Measurements from ENCODE around the gene NDUFA6.
"Not testable (repeated sequence)": the region's sequence is repeated elsewhere in the genome, so short reads cannot be mapped to it uniquely, and the experiment has no call there.

NDUFA6 gene

GRCh38 chr22:42072606-42073330 is 17.8 kb downstream of the NDUFA6 start:
- in situ Hi-C loops (cut with MboI; ENCODE audit: low sequenced_read_pairs) = no loop called here

GRCh38 chr22:42071508-42071907 is 19.1 kb downstream of the NDUFA6 start:
- in situ Hi-C loops (cut with MboI; ENCODE audit: low sequenced_read_pairs) = not testable (repeated sequence)

GRCh38 chr22:42070517-42071422 is 19.8 kb downstream of the NDUFA6 start, which contains the start of gene NAGA:
NAGA (minus strand) TSS chr22:42070812; CDS start chr22:42070297, 515 bp downstream.
- in situ Hi-C loops (cut with MboI; ENCODE audit: low sequenced_read_pairs) = no loop called here

- in situ Hi-C loops (cut with MboI; ENCODE audit: low sequenced_read_pairs) = no loop called here
Observed at GRCh38 chr22:42069801-42070516, 20.6 kb downstream of the NDUFA6 start.

- in situ Hi-C loops (cut with MboI; ENCODE audit: low sequenced_read_pairs) = no loop called here
Observed at GRCh38 chr22:42068291-42068690, 22.3 kb downstream of the NDUFA6 start.

GRCh38 chr22:42067671-42068251 is 22.8 kb downstream of the NDUFA6 start:
- in situ Hi-C loops (cut with MboI; ENCODE audit: low sequenced_read_pairs) = no loop called here

GRCh38 chr22:42066937-42067336 is 23.6 kb downstream of the NDUFA6 start:
- in situ Hi-C loops (cut with MboI; ENCODE audit: low sequenced_read_pairs) = no loop called here

- in situ Hi-C loops (cut with MboI; ENCODE audit: low sequenced_read_pairs) = no loop called here
Observed at GRCh38 chr22:42066126-42066761, 24.3 kb downstream of the NDUFA6 start.

GRCh38 chr22:42065438-42066125 is 25.0 kb downstream of the NDUFA6 start:
- in situ Hi-C loops (cut with MboI; ENCODE audit: low sequenced_read_pairs) = no loop called here

GRCh38 chr22:42064629-42065028 is 25.9 kb downstream of the NDUFA6 start:
- in situ Hi-C loops (cut with MboI; ENCODE audit: low sequenced_read_pairs) = no loop called here

GRCh38 chr22:42062506-42063170 is 27.9 kb downstream of the NDUFA6 start:
- in situ Hi-C loops (cut with MboI; ENCODE audit: low sequenced_read_pairs) = no loop called here

- in situ Hi-C loops (cut with MboI; ENCODE audit: low sequenced_read_pairs) = no loop called here
Observed at GRCh38 chr22:42061041-42061440, 29.5 kb downstream of the NDUFA6 start.

- in situ Hi-C loops (cut with MboI; ENCODE audit: low sequenced_read_pairs) = no loop called here
Observed at GRCh38 chr22:42060489-42060888, 30.1 kb downstream of the NDUFA6 start.

- in situ Hi-C loops (cut with MboI; ENCODE audit: low sequenced_read_pairs) = no loop called here
Observed at GRCh38 chr22:42056757-42057511, 33.6 kb downstream of the NDUFA6 start.

- in situ Hi-C loops (cut with MboI; ENCODE audit: low sequenced_read_pairs) = no loop called here
Observed at GRCh38 chr22:42052765-42053164, 37.8 kb downstream of the NDUFA6 start.

GRCh38 chr22:42050641-42051180 is 39.9 kb downstream of the NDUFA6 start:
- in situ Hi-C loops (cut with MboI; ENCODE audit: low sequenced_read_pairs) = no loop called here

GRCh38 chr22:42041784-42042183 is 48.8 kb downstream of the NDUFA6 start:
- in situ Hi-C loops (cut with MboI; ENCODE audit: low sequenced_read_pairs) = no loop called here

GRCh38 chr22:42039271-42039670 is 51.3 kb downstream of the NDUFA6 start:
- in situ Hi-C loops (cut with MboI; ENCODE audit: low sequenced_read_pairs) = no loop called here
